Amniotic stem cell (primary cell): ENCODE data around the gene ABCB1.
"Not testable (repeated sequence)": the region's sequence is repeated elsewhere in the genome, so short reads cannot be mapped to it uniquely, and the experiment has no call there.

Source experiments
- DNase-seq: peaks from one replicate; lab custom pipeline; 2025; lab: John Stamatoyannopoulos, UW

Gene ABCB1

GRCh38 chr7:87574630-87575029 is 26.1 kb downstream of the ABCB1 start:
- peak; percentile 64 for DNase-seq

- DNase-seq: not testable (repeated sequence)
These were observed 28.2 kb downstream of the ABCB1 start for GRCh38 chr7:87572513-87572912.

DNA sequence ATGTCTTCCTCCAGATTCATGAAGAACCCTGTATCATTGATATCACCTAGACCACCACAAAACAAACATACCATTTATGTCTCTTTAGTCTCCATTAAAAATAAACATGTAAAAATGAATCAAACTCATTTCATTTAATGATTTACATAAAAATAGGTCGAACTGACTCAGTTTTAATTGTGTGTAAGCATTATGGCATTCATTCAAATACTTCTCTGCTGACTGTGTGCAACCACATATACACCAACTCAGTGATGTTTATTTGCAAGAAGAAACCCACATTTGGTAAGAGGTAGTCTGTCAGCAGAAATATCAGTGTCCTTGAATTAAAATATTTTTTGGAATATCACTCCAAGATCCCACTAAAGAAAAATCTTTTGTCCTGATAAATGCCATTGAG is 30.5 kb downstream of the ABCB1 start:
- DNase-seq: peak; percentile 10

- DNase-seq: no peak
These were observed 33.6 kb downstream of the ABCB1 start for GRCh38 chr7:87567052-87567451.

DNA sequence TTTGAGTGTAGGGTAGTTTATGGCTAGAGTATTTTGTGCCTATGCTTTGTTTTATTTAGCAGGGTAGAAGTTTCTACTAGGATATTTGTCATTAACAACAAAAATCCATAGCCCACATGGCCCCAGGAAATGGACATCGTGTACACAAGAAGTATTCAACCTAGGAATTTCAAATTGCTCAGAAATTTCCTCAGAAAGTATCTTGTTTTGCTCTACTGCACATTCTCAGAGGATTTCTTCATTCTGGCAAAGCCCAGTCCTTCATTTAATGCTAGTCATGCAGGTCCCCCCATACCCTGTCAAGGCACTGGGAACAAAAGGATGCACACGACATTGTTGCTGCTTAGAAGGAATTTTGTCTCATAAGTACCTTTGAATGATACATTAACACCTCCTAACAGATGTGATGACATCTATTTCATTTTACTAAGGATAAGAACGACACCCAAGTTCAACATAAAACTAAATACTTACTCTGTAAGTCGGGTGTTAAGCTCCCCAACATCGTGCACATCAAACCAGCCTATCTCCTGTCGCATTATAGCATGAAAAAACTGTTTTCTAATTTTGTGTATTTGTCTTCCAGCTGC is 34.3 kb downstream of the ABCB1 start:
- no peak for DNase-seq

DNA sequence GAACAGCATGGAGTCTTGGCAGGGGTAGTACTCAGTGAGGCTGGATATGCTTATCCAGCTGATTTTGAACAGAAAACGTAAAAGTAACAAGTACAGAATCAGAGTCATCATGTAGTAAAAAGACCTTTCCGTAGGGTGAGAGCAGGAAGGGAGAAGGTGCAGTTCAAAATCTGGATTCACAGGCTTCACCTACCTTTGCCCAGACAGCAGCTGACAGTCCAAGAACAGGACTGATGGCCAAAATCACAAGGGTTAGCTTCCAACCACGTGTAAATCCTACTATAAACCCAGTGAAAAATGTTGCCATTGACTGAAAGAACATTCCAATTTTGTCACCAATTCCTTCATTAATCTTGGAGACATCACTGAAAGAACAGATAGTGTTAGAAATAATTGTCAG is 34.8 kb downstream of the ABCB1 start:
- no peak for DNase-seq

GRCh38 chr7:87564296-87564963 is 36.3 kb downstream of the ABCB1 start:
- DNase-seq: no peak

DNA sequence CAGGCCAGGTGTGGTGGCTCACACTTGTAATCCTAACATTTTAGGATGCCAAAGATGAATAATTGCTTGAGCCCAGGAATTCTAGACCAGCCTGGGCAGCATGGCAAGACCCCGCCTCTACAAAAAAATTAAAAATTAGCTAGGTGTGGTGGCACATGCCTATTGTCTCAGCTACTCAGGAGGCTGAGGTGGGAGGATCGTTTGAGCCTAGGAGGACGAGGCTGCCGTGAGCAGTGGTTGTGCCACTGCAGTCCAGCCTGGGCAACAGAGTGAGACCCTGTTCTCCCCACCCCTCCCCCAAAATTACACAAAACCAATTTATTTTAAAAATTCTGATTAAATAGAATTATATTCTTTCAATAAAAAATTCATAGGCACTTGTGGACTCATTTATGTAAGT is 39.0 kb downstream of the ABCB1 start:
- no peak for DNase-seq

- no peak for DNase-seq
These were observed 39.6 kb downstream of the ABCB1 start for GRCh38 chr7:87561102-87561501.

DNA sequence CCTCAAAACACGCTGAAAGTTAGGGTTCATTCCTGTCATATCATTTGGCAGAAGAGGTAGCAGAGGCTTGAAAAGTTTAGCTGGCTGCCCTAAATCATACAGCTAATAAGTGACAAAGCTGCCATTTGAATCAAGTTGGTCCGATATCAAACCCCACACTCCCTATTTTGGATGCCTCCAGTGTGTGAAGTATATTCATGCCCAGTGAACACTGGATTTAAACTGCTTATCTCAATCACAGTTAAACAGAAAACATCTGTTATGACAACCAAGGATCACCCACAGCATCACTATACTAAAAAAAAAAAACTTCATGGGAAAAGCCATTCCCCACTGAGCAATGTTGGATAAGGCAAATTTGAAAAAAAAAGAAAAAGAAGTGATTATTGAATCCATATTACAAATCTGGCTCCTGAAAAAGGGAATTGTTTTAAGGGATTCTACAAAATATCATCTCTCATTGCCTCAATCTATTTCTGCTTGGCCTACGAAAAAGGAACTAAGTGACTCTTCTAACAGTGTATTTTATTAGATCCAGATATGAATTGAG is 48.3 kb downstream of the ABCB1 start:
- DNase-seq: no peak

DNA sequence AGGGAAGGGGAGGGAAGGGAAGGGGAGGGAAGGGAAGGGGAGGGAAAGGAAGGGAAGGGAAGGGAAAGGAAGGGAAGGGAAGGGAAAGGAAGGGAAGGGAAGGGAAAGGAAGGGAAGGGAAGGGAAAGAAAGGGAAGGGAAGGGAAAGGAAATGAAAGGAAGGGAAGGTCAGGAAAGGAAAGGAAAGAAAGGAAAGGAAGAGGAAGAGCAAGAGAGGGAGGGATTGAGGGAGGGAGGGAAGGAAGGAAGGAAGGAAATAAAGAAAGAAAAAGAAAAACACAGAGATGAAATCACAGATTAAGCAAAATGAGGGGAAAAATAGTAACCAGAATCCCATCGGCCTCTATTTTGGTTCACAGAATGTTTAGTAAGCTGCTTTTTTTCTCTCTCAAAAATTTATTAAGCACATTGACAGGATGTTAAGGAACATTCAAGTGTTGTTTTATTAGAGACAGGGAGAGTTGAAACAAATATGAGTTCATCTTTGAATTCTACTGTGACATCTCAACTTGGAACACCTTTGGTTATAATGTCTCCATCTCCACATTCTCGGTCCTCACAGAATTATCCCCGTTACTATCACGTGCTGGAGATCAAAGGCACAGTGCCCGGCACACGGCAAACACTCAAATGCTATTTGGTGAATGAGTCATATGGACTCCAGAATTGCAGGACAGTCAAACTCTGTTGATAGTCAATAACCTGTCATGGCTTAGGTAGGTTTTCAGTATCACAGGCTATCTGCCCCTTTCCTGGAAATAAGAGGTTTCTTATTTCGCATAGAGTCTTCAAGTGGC is 52.4 kb downstream of the ABCB1 start:
- DNase-seq: no peak

DNA sequence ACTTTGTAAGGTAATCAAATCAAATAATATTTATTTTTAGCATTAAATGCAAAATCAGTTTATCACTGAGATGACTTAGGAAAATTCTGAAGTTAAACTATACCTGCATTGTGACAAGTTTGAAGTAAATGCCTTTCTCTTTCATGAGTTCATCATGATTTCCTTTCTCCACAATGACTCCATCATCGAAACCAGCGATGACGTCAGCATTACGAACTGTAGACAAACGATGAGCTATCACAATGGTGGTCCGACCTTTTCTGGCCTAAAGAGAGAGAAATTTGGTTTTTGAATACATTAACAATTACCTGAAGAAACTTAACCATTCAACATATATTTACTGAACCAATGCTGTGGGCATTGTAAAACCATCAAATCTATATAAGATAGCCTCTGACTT is 54.9 kb downstream of the ABCB1 start:
- DNase-seq: no peak

DNA sequence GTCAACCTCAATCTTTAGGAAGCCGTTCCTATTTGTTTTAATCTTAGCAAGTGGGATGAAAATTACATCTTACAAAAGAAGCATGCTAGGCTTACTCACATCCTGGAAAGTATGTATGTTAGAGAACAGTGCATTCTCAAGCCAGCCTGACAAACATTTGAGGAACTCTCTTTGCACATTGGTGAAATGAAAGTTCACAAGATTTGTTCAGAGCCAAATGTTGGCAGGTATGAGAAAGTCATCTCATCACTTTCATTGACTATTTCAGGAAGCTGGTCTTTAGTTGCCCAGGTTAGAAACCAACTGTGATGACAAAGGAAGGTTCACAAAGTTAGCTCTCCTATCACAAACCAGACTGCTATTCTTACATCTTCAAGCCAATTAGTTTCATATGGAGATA is 57.1 kb downstream of the ABCB1 start:
- no peak for DNase-seq

DNA sequence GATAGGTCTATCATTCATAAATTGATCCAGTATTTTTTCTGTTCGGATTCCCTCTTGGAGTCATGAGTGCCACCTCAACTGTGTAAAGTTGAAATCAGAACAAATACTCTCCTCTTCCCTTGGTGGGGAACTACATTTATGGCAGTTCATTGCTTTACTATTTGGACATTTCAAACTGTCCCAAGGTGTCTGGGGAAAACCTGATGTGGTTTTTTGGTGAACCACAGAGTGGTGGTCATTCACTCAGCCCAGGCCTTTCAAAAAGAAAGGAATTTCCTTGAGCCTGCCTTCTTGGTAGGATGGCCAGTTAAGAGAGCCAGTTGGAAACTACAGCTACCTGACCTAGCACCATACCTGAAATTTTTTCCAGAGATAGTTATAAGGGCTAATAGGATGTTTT is 59.0 kb downstream of the ABCB1 start:
- no peak for DNase-seq

DNA sequence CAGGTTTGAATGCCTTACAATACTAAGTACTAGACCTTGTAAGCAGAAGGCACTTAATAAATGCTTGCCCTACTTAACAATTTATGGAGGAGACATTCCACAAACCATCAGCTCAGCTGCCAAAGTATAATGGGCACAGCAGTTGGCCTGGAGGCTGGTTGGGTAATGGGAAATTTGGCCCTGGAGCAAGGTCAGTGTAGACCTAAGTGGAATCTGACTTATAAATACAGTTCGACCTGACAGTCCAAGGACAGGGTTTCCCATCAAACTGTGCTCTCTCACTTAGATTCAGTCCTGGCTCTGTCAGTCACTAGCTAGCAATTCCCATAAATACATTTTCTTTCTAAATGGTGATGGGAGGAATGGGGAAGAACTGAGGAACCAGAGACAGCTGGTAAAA is 62.6 kb downstream of the ABCB1 start:
- DNase-seq: no peak

GRCh38 chr7:87534072-87534471 is 66.6 kb downstream of the ABCB1 start:
- DNase-seq: no peak

DNA sequence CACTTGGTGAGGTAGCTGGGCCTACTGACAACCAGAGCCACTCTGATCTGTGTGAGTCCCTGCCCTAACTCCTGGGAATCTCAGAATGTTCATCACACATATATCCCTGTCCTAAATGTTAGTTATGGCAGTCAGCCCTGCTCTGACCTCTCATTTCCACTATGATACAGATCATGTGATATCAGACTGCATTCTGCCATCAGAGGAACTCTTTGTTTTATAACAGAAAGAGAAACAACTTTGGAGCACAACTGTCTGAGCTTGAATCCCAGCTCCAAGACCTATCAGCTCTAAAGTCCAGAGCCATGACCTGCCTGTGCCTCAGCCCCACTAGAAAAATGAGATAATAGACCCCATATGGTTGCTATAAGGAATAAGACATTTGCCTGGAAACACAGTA is 70.6 kb downstream of the ABCB1 start:
- DNase-seq: no peak

- no peak for DNase-seq
These were observed 72.0 kb downstream of the ABCB1 start for GRCh38 chr7:87528730-87529129.

GRCh38 chr7:87518735-87519134 is 81.9 kb downstream of the ABCB1 start:
- no peak for DNase-seq

- DNase-seq: no peak
These were observed 82.8 kb downstream of the ABCB1 start for GRCh38 chr7:87517891-87518290.

DNA sequence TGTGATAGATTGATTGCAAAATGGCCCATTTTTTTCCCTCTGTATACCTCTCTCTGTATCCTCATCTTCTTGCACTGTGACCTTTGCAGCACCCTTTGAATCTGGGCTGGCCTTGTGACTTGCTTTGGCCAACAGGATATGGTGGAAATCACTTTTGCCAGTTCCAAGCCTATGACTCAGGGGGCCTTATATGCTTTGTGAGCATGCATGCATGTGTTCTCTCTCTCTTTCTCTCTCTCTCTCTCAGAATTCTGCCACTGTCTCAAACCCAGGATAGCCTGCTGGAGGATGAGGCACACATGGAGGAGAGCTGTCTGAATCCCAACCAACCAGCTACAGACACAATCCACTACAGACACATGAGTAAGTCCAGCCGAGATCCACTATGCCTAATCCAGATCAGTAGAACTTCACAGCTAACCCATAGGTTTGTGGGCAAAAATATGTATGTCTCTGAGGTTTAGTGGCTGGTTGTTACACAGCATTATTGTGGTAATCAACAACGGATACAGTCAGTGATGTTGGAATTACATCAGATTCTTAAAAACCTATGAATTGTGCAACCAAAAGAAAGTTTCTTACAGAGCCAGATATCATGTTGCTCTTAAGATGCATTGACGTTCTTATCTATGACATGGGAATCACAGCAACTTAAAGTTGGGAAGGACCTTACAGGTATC is 83.4 kb downstream of the ABCB1 start:
- no peak for DNase-seq

- no peak for DNase-seq
These were observed 86.8 kb downstream of the ABCB1 start for GRCh38 chr7:87513735-87514335.
